ENCODE data around the gene PRKCA. TPM values are rescaled to one million over a fixed set of nuclear protein-coding genes. Genes with fewer than 3 reads are reported as not detected.
A peak's percentile ranks its signal among the peaks of the same experiment; 100 is the strongest.

PRKCA gene
- total RNA-seq, 1 experiment from 2014 or later: 4.4 TPM

GRCh38 chr17:66769911-66770310 lies 467.5 kb downstream of the PRKCA start:
- no peak overlapping the region for H3K4me3 ChIP-seq (ENCODE audit: low read length)
- H3K27ac ChIP-seq (ENCODE audit: low read length): peak overlapping the region; percentile 53
- peaks cover 7% of the 10 kb centered on the region; the same call in 1 of the 2 replicates for H3K9me3 ChIP-seq (ENCODE audit: low read length)
- no peaks in the 10 kb centered on the region for H3K27me3 ChIP-seq (ENCODE audit: low read length)
- H2AFZ ChIP-seq (ENCODE audit: low read length): peak overlapping the region; percentile 0; the same call in 1 of the 2 replicates
- no peak for DNase-seq
- no peak overlapping the region for H3K4me2 ChIP-seq (ENCODE audit: low read depth, low read length, poor library complexity, severe bottlenecking)
- H3K9ac ChIP-seq (ENCODE audit: low read length): no peak overlapping the region
- no peaks in the 10 kb centered on the region for H4K20me1 ChIP-seq (ENCODE audit: insufficient read depth, low read depth, low read length)
- H3K4me1 ChIP-seq (ENCODE audit: low read length): peaks cover 62% of the 10 kb centered on the region
- no peaks in the 10 kb centered on the region for H3K9me2 ChIP-seq (replicated peaks; ENCODE audit: insufficient read depth, low read length)
- H3K36me3 ChIP-seq (ENCODE audit: insufficient read depth, low read length): no peaks in the 10 kb centered on the region; the same call in 1 of the 2 replicates
- no peaks in the 10 kb centered on the region for H3K79me2 ChIP-seq (ENCODE audit: low read length)

GRCh38 chr17:66772148-66772812 lies 469.9 kb downstream of the PRKCA start:
- Histone ChIP-seq H3K9ac (ENCODE audit: low read length) (no peak overlapping the region), H3K9me2 (replicated peaks; ENCODE audit: insufficient read depth, low read length) (no peaks in the 10 kb centered on the region), H3K4me2 (ENCODE audit: low read depth, low read length, poor library complexity, severe bottlenecking) (peak overlapping the region; percentile 11), H3K36me3 (ENCODE audit: insufficient read depth, low read length) (no peaks in the 10 kb centered on the region; the same call in 1 of the 2 replicates), H3K4me3 (ENCODE audit: low read length) (no peak overlapping the region), H3K27ac (ENCODE audit: low read length) (peak overlapping the region; percentile 98), H3K79me2 (ENCODE audit: low read length) (no peaks in the 10 kb centered on the region), H3K9me3 (ENCODE audit: low read length) (peaks cover 7% of the 10 kb centered on the region; the same call in 1 of the 2 replicates), H3K27me3 (ENCODE audit: low read length) (no peaks in the 10 kb centered on the region), H2AFZ (ENCODE audit: low read length) (peak overlapping the region; percentile 24; the same call in 1 of the 2 replicates), H4K20me1 (ENCODE audit: insufficient read depth, low read depth, low read length) (no peaks in the 10 kb centered on the region), H3K4me1 (ENCODE audit: low read length) (peaks cover 79% of the 10 kb centered on the region)
- peak; percentile 61 for DNase-seq

GRCh38 chr17:66775271-66775670 lies 472.9 kb downstream of the PRKCA start:
- H3K79me2 ChIP-seq (ENCODE audit: low read length): no peaks in the 10 kb centered on the region
- H3K27me3 ChIP-seq (ENCODE audit: low read length): no peaks in the 10 kb centered on the region
- H2AFZ ChIP-seq (ENCODE audit: low read length): peak overlapping the region; percentile 1; the same call in 1 of the 2 replicates
- H3K9me2 ChIP-seq (replicated peaks; ENCODE audit: insufficient read depth, low read length): no peaks in the 10 kb centered on the region
- H3K9ac ChIP-seq (ENCODE audit: low read length): peak overlapping the region; percentile 73
- H3K36me3 ChIP-seq (ENCODE audit: insufficient read depth, low read length): no peaks in the 10 kb centered on the region
- H3K4me1 ChIP-seq (ENCODE audit: low read length): peaks cover 87% of the 10 kb centered on the region
- H3K4me3 ChIP-seq (ENCODE audit: low read length): peak overlapping the region; percentile 42
- DNase-seq: peak; percentile 91
- peak overlapping the region; percentile 70 for H3K4me2 ChIP-seq (ENCODE audit: low read depth, low read length, poor library complexity, severe bottlenecking)
- no peaks in the 10 kb centered on the region for H3K9me3 ChIP-seq (ENCODE audit: low read length)
- no peaks in the 10 kb centered on the region for H4K20me1 ChIP-seq (ENCODE audit: insufficient read depth, low read depth, low read length)
- peak overlapping the region; percentile 98 for H3K27ac ChIP-seq (ENCODE audit: low read length)

GRCh38 chr17:66775881-66776400 lies 473.5 kb downstream of the PRKCA start:
- Histone ChIP-seq H3K4me2 (ENCODE audit: low read depth, low read length, poor library complexity, severe bottlenecking) (peak overlapping the region; percentile 70), H3K9ac (ENCODE audit: low read length) (peak overlapping the region; percentile 73), H3K79me2 (ENCODE audit: low read length) (no peaks in the 10 kb centered on the region), H2AFZ (ENCODE audit: low read length) (peak overlapping the region; percentile 1; the same call in 1 of the 2 replicates), H4K20me1 (ENCODE audit: insufficient read depth, low read depth, low read length) (no peaks in the 10 kb centered on the region), H3K27me3 (ENCODE audit: low read length) (no peaks in the 10 kb centered on the region), H3K4me1 (ENCODE audit: low read length) (peaks cover 84% of the 10 kb centered on the region), H3K36me3 (ENCODE audit: insufficient read depth, low read length) (no peaks in the 10 kb centered on the region), H3K27ac (ENCODE audit: low read length) (peak overlapping the region; percentile 98), H3K4me3 (ENCODE audit: low read length) (peak overlapping the region; percentile 42), H3K9me2 (replicated peaks; ENCODE audit: insufficient read depth, low read length) (no peaks in the 10 kb centered on the region), H3K9me3 (ENCODE audit: low read length) (no peaks in the 10 kb centered on the region)
- DNase-seq: peak; percentile 85

- peak overlapping the region; percentile 22 for H3K4me3 ChIP-seq (ENCODE audit: low read length)
- H3K36me3 ChIP-seq (ENCODE audit: insufficient read depth, low read length): no peaks in the 10 kb centered on the region
- no peaks in the 10 kb centered on the region for H3K9me3 ChIP-seq (ENCODE audit: low read length)
- DNase-seq: no peak
- peak overlapping the region; percentile 98 for H3K27ac ChIP-seq (ENCODE audit: low read length)
- H2AFZ ChIP-seq (ENCODE audit: low read length): no peak overlapping the region
- H3K27me3 ChIP-seq (ENCODE audit: low read length): no peaks in the 10 kb centered on the region
- H3K4me1 ChIP-seq (ENCODE audit: low read length): peaks cover 87% of the 10 kb centered on the region
- H3K9ac ChIP-seq (ENCODE audit: low read length): peak overlapping the region; percentile 73
- H3K79me2 ChIP-seq (ENCODE audit: low read length): no peaks in the 10 kb centered on the region
- peak overlapping the region; percentile 70 for H3K4me2 ChIP-seq (ENCODE audit: low read depth, low read length, poor library complexity, severe bottlenecking)
- no peaks in the 10 kb centered on the region for H3K9me2 ChIP-seq (replicated peaks; ENCODE audit: insufficient read depth, low read length)
- no peaks in the 10 kb centered on the region for H4K20me1 ChIP-seq (ENCODE audit: insufficient read depth, low read depth, low read length)
Measured at GRCh38 chr17:66776999-66777688, 474.7 kb downstream of the PRKCA start.

- Histone ChIP-seq H2AFZ (ENCODE audit: low read length) (no peak overlapping the region), H3K4me1 (ENCODE audit: low read length) (peaks cover 87% of the 10 kb centered on the region), H3K4me3 (ENCODE audit: low read length) (peak overlapping the region; percentile 22), H3K27me3 (ENCODE audit: low read length) (no peaks in the 10 kb centered on the region), H3K9me3 (ENCODE audit: low read length) (no peaks in the 10 kb centered on the region), H3K27ac (ENCODE audit: low read length) (peak overlapping the region; percentile 98), H3K9ac (ENCODE audit: low read length) (peak overlapping the region; percentile 56), H3K4me2 (ENCODE audit: low read depth, low read length, poor library complexity, severe bottlenecking) (peak overlapping the region; percentile 70), H3K36me3 (ENCODE audit: insufficient read depth, low read length) (no peaks in the 10 kb centered on the region), H4K20me1 (ENCODE audit: insufficient read depth, low read depth, low read length) (no peaks in the 10 kb centered on the region), H3K79me2 (ENCODE audit: low read length) (no peaks in the 10 kb centered on the region), H3K9me2 (replicated peaks; ENCODE audit: insufficient read depth, low read length) (no peaks in the 10 kb centered on the region)
- DNase-seq: peak; percentile 95
Measured at GRCh38 chr17:66777689-66778225, 475.3 kb downstream of the PRKCA start.

- Histone ChIP-seq H3K9me2 (replicated peaks; ENCODE audit: insufficient read depth, low read length) (no peaks in the 10 kb centered on the region), H3K4me1 (ENCODE audit: low read length) (peaks cover 88% of the 10 kb centered on the region), H3K4me2 (ENCODE audit: low read depth, low read length, poor library complexity, severe bottlenecking) (peak overlapping the region; percentile 70), H3K9ac (ENCODE audit: low read length) (no peak overlapping the region; the same call in 1 of the 2 replicates), H3K27ac (ENCODE audit: low read length) (peak overlapping the region; percentile 98), H2AFZ (ENCODE audit: low read length) (no peak overlapping the region), H3K36me3 (ENCODE audit: insufficient read depth, low read length) (no peaks in the 10 kb centered on the region), H3K4me3 (ENCODE audit: low read length) (no peak overlapping the region), H3K27me3 (ENCODE audit: low read length) (no peaks in the 10 kb centered on the region), H3K9me3 (ENCODE audit: low read length) (no peaks in the 10 kb centered on the region), H3K79me2 (ENCODE audit: low read length) (no peaks in the 10 kb centered on the region), H4K20me1 (ENCODE audit: insufficient read depth, low read depth, low read length) (no peaks in the 10 kb centered on the region)
- DNase-seq: peak; percentile 50
Measured at GRCh38 chr17:66778531-66779236, 476.3 kb downstream of the PRKCA start.

Measured in Karpas-422 (cell line).